ENCODE results near the gene EEIG1. TPM values are rescaled to one million over a fixed set of nuclear protein-coding genes. Genes with fewer than 3 reads are reported as not detected.
A peak's percentile ranks its signal among the peaks of the same experiment; 100 is the strongest.

EEIG1 gene
- total RNA-seq, 1 donor from 2014 or later, result 26.4 TPM

- H3K9me3 Mint-ChIP-seq (ENCODE audit: unreplicated experiment), result no peaks in the 10 kb centered on the region
- H3K4me1 ChIP-seq (ENCODE audit: insufficient read depth, low read length), result peaks cover 38% of the 10 kb centered on the region
- peaks cover 33% of the 10 kb centered on the region for H3K4me1 Mint-ChIP-seq (ENCODE audit: low read depth, unreplicated experiment)
- peaks cover 2% of the 10 kb centered on the region for H3K27me3 Mint-ChIP-seq (ENCODE audit: low read depth, unreplicated experiment)
- H3K4me2 ChIP-seq (ENCODE audit: low read length), result no peak overlapping the region
- H3K27ac ChIP-seq (ENCODE audit: low read depth, low read length), result no peak overlapping the region
- H3K4me3 ChIP-seq (ENCODE audit: insufficient read depth, low read depth, low read length), result no peak overlapping the region
- H3K27ac Mint-ChIP-seq (ENCODE audit: unreplicated experiment), result no peak overlapping the region
- peaks cover 92% of the 10 kb centered on the region for H3K79me2 ChIP-seq (ENCODE audit: insufficient read depth, low read length)
- H3K9ac ChIP-seq (ENCODE audit: low read length), result no peak overlapping the region
- DNase-seq (ENCODE audit: low read depth) (no peak), FAIRE-seq (no peak)
- H3K36me3 Mint-ChIP-seq (ENCODE audit: low read depth, unreplicated experiment), result peaks cover 1% of the 10 kb centered on the region
- H2AFZ ChIP-seq (ENCODE audit: low read depth, low read length), result no peak overlapping the region
- TF ChIP-seq CTCF (IDR thresholded peaks at IDR 0.05; ENCODE audit: insufficient read depth, low read depth, low read length), result no peak
- no peaks in the 10 kb centered on the region for H3K27me3 ChIP-seq (ENCODE audit: insufficient read depth, low read length)
- H4K20me1 ChIP-seq (ENCODE audit: insufficient read depth, low read length), result peaks cover 93% of the 10 kb centered on the region
- no peak overlapping the region for H3K4me3 Mint-ChIP-seq (ENCODE audit: unreplicated experiment)
- no peaks in the 10 kb centered on the region for H3K9me3 ChIP-seq (ENCODE audit: insufficient read depth, low read depth, low read length)
- H3K36me3 ChIP-seq (ENCODE audit: insufficient read depth, low read length), result no peaks in the 10 kb centered on the region
These were observed 5.1 kb downstream of the EEIG1 start for GRCh38 chr9:127975376-127976315.

GRCh38 chr9:127974769-127975261, 6.0 kb downstream of the EEIG1 start:
- H3K27ac Mint-ChIP-seq (ENCODE audit: unreplicated experiment), result peak overlapping the region; percentile 1
- H3K27ac ChIP-seq (ENCODE audit: low read depth, low read length), result no peak overlapping the region
- peaks cover 2% of the 10 kb centered on the region for H3K36me3 Mint-ChIP-seq (ENCODE audit: low read depth, unreplicated experiment)
- H3K4me3 Mint-ChIP-seq (ENCODE audit: unreplicated experiment), result no peak overlapping the region
- TF ChIP-seq EZH2 (IDR thresholded peaks at IDR 0.05; ENCODE audit: insufficient read depth, low read length) (no peak), CTCF (IDR thresholded peaks at IDR 0.05; ENCODE audit: insufficient read depth, low read depth, low read length) (no peak)
- H3K79me2 ChIP-seq (ENCODE audit: insufficient read depth, low read length), result peaks cover 92% of the 10 kb centered on the region
- H3K36me3 ChIP-seq (ENCODE audit: insufficient read depth, low read length), result no peaks in the 10 kb centered on the region
- H3K4me1 Mint-ChIP-seq (ENCODE audit: low read depth, unreplicated experiment), result peaks cover 37% of the 10 kb centered on the region
- H3K9me3 Mint-ChIP-seq (ENCODE audit: unreplicated experiment), result no peaks in the 10 kb centered on the region
- H3K27me3 ChIP-seq (ENCODE audit: insufficient read depth, low read length), result no peaks in the 10 kb centered on the region
- no peak overlapping the region for H3K9ac ChIP-seq (ENCODE audit: low read length)
- no peak for DNase-seq (ENCODE audit: low read depth)
- peaks cover 96% of the 10 kb centered on the region for H4K20me1 ChIP-seq (ENCODE audit: insufficient read depth, low read length)
- H3K4me1 ChIP-seq (ENCODE audit: insufficient read depth, low read length), result peaks cover 35% of the 10 kb centered on the region
- H3K4me2 ChIP-seq (ENCODE audit: low read length), result no peak overlapping the region
- FAIRE-seq, result no peak
- no peak overlapping the region for H2AFZ ChIP-seq (ENCODE audit: low read depth, low read length)
- H3K27me3 Mint-ChIP-seq (ENCODE audit: low read depth, unreplicated experiment), result peaks cover 2% of the 10 kb centered on the region
- no peaks in the 10 kb centered on the region for H3K9me3 ChIP-seq (ENCODE audit: insufficient read depth, low read depth, low read length)
- no peak overlapping the region for H3K4me3 ChIP-seq (ENCODE audit: insufficient read depth, low read depth, low read length)

Data from astrocyte (in vitro differentiated cells and primary cell).